GM19467 (cell line): Measurements from ENCODE around the gene CD300LF.
A peak's percentile ranks its signal among the peaks of the same experiment; 100 is the strongest.

ENCODE experiments used
- ATAC-seq: cut with Tn5 transposase; IDR thresholded peaks from one replicate; pipeline ENCODE4 v1.9.1; 2021; ENCODE audit warnings: mild to moderate bottlenecking, moderate library complexity; ENCODE audit not compliant: unreplicated experiment

Gene CD300LF

DNA sequence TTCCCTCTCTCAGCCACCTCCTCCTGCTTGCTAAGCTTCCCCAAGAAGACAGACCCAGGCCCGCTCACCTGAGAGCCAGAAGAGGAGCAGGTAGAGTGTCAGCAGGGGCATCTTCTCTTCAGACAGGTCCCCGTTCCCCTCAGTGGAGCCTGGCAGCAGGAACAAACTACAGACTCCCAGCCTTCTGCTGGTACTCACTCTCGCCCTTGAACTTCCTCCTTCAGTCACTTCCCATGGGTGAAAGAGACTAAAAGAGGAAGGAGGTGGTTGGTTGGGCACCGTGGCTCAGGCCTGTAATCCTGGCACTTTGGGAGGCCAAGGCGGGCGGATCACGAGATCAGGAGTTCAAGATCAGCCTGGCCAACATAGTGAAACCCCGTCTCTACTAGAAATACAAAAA lies at the start of gene CD300LF:
Gene CD300LF (minus strand): TSS at position 168 of the 400 bp plus-strand sequence. CDS start 57 bp downstream, at position 111.
- ATAC-seq = no peak

DNA sequence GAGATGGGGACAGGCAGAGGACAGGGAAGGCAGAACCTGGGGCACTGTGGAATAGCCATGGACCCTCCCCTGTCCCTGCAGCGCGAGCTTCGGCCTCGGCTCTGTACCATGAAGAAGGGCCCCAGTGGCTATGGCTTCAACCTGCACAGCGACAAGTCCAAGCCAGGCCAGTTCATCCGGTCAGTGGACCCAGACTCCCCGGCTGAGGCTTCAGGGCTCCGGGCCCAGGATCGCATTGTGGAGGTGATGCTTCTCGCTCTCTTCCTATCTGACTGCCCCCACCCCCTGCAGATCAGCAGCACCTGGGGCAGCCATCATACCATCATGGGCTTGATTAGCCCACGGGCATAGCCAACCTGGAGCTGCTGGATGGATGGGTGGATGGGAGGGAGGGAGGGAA lies 49.2 kb upstream of the CD300LF start:
- no peak for ATAC-seq

DNA sequence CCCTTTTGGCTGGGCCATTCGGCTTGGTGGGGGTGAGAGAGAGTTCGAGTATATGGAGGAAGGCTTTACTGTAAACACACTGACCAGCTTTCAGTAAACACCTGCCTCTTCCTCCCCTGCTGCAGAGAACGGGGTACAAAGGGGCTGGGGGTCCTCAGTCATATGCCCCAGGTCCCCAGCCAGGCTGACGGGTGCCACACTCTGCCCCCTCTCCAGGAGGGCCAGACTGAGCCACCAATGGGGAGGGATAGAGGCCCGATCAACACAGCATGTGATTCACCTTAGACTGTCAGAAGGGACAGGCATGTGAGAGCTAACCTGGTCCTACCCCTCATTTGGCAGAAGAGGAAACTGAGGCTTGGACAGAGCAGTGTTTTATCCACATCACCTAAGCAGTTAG lies 48.7 kb upstream of the CD300LF start:
- ATAC-seq = no peak

DNA sequence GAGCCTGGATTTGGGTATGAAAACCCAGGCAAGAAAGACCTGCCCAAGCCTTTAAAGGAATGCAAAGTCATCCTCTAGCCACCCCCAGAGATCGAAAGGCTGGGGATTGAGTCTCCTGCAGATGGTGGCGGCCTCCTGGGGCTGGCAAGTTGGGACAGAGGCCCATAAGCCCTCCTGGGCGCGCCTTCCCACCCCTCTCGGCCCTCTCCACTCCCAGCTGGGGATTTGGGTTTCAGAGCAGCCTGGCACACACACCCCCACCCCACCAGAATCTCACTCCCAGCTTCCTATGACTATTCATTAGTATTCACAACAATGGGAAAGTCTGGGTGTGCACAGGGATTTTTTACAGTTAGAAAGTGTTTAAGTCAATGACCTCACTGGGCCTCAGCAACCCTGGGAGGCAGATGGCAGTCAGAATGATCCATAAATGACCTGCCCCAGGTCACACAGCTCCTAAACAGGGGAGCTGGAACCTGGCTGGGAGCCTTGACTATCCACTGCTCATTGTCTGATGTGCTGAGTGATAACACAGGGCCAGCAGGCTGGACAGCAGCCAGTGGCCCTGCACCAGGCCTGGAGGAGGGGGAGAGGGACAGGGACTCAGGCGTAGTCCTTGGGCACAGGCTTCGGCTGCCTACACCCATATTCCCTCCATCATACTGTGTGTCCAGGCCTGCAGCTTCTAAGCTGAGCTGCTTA lies 47.8 kb upstream of the CD300LF start:
- no peak for ATAC-seq

DNA sequence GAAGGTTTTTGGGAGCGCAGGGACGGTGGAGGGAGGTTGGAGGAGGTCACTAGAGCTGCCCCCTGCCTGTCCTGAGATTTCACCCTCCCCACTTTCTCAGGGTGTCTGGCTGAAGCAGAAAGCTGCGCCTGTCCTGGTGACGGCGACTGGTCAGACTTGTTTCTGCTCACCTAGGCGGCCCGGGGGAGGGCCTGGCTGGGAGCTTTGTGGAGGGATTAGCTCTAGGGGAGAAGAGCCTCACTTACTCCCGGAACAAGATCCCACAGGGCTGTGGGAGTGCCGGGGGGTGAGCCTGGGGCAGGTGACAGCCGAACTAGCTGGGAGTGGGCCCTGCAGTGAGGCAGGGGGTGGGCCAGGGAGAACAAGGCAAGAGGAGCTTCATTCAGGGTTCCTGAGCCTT lies 47.2 kb upstream of the CD300LF start:
- ATAC-seq = no peak

DNA sequence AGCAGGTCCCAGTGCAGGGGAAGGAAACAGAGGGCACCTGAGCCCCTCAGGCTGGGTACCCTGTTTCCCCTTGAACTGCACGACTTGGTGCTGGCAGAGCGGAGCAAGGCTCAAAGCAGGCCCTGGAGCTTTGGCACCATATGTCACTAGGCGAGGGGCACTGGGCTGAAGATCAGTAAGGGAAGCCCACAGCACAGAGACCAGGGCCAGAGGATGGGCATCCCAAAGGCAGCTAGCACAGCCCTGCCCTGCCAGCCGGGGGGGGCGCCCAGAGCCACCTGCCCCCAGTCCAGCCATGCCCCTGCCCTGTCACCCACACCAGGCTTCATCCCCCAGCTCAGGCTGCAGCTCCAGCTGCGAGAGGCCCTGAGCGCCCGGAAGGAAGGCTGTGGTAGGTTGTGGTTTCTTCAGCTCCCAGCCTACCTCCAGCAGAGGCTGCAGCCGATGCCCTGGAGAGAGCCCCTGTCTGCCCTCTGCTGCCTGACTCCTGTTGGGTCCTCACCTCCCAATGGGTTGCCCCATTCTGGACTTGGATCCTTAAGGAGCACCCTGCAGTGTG lies 46.6 kb upstream of the CD300LF start:
- peak; percentile 60 for ATAC-seq

DNA sequence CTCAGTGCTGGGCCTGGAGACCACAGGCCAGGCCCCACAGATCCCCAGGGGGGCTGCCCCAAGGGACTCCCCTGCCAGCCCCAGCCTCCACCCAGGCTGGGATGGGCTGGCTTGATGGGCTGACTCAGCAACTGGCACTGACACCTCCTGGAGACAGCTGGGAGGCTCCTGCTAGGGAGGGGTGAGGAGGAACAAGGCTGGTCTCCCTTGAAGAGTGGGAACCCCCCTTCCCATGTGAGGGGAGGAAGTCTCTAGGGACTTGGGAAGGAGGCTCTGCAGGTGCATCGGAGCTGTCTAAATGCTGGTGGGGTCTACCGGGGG lies 46.1 kb upstream of the CD300LF start:
- no peak for ATAC-seq

DNA sequence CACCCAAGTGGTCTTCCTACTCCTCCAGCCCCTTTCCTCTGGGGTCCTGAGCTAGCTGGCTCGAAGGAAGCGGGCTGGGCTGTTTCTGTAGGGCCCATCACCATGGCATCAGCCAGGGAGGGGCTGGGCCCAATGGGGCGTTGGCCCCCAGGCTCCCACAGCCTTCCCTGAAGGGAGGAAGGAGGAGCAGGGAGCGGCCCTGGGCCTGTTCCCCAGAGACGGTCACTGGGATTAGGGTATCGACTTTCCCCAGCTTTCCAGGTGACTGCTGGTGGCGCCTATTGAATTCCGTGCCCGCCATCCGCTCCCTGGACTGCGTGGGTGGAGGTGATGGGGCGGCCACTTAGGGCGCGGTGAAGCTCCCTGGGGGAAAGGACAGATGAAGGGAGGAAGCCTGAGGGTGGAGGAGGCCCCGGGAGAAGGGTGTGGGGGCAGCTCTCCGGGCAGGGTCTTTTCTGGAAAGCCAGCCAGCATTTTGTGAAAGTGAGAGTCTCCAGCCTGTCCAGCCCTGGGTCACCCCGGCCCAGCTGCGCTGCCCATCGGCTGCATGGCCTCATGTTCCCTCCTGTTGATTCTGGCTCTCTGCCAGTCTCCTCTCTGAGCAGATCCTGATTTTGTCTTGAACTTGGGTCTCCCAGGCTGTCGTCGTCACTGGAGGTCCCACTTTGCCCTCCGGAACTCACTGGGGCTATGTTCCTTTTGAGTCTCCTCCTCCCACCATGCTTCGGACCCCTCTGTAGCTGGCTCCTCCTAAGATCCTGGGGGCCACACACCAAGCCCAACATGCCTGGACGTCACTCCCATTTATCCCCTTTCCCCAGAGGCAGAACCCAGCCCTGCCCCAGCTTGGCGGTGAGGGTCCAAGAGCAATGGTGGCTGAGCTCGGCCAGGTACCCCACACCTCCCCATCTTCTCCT lies 45.5 kb upstream of the CD300LF start:
- ATAC-seq = no peak

DNA sequence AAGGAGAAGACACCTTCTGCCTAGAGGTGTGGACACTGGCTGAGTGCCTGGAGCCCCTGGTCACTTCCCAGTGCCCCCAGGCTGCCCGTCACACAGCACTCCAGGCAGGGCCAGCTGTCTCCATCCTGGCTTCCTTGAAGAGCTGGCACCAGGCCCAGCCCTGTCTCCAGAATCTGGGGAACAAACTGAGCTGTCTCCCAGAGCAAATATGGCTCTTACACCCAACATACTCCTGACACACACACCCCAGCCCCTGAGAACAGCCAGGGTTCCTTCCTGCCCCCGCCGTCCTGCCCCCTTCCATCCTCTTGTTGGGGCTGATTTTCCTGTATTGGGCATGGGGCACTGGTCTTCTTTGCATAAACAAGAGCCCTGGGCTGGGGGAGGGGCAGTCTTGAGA lies 44.8 kb upstream of the CD300LF start:
- ATAC-seq = no peak

DNA sequence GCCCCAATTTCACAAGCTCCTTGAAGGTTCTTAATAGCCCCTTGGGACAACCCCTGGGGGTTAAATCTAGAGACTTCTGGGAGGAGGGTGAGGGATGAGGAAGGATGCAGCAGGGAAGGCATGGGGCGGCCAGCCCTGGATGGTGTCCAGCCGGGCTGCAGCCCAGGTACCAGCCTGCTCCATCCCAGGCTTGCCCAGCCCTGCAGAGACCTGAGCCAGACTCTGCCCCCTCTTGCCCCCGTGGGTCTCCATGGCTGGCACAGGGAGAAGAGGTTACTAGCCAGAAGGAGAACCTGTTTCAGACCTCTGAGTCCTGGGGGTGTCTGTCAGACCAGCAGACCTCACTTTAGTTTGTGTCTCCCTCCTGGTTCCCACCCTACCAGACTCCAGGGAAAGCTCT lies 44.2 kb upstream of the CD300LF start:
- no peak for ATAC-seq

DNA sequence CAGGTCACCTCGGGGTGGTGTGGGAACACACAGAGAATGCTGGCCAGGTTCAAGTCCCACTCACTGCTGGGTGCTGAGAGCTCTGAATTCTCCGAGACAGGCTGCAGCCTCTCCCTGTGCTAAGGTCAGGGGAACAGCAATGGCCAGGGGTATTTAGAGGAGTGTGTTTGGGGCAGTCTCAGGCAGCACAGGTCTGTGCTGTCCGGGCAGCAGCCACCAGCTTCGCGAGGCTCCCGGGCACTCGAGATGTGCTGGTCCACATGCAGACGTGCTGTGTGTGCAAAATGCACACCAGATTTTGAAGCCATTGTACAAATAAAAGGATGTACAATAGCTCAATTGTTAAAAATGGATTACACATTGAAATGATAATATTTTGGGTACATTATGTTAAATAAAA lies 42.8 kb upstream of the CD300LF start:
- ATAC-seq = no peak

DNA sequence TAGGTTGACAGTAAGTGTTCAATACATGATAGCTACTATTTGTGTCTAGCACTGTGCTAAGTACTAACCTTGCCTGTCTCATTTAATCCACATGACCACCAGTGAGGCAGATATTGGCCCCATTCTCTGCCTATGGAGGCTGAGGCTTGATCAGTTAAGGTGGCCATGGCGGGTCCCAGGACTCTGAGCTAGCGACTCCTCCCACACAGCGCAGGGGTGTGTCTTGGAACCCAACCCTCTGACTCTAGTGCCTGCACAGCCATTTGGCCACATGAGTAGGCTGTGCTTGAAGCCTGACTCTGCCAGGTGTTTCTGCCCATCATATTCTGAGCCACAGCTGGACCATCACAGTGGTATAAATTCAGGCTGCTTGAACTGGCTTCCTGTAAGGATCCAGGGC lies 42.1 kb upstream of the CD300LF start:
- no peak for ATAC-seq

DNA sequence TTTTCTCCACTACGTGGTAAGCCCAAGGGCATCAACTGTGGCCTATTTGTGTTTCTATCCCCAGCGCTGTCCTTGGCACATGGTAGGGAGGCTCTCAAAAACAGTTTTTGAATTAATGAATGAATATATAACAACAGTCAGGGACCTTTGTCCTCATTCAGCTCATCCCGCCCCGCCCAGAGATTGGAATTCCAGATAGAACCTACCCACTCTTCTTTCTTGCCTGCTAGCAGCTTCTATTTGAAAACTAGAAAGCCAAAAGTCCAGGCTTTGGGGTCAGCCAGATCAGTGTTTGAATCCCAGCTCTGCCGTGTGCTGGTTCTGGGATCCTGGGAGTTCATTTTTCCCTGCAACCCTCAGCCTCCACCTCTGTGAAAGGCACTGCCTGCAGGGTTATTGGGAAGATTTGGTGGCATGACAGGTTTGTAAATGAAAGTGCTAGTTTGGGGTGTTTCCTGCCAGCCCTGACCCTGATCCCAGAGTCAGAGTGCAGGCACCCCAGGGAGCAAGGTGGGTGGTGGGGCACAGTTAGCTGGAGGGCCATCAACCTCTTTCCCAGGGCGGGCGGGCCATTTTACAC lies 40.2 kb upstream of the CD300LF start:
- no peak for ATAC-seq

DNA sequence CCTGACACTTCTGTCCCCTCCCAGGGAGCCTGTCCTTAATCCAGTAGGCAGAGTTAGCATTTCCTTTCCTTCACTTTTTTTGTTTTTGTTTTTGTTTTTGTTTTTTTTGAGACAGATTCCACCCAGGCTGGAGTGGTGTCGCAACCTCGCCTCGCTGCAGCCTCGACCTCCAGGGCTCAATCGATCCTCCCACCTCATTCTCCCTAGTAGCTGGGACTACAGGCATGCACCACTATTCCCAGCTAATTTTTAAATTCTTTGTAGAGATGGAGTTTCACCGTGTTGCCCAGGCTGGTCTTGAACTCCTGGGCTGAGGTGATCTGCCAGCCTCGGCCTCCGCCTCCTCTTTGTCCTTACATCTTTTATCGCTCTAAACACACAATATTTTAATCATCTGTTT lies 39.7 kb upstream of the CD300LF start:
- no peak for ATAC-seq

DNA sequence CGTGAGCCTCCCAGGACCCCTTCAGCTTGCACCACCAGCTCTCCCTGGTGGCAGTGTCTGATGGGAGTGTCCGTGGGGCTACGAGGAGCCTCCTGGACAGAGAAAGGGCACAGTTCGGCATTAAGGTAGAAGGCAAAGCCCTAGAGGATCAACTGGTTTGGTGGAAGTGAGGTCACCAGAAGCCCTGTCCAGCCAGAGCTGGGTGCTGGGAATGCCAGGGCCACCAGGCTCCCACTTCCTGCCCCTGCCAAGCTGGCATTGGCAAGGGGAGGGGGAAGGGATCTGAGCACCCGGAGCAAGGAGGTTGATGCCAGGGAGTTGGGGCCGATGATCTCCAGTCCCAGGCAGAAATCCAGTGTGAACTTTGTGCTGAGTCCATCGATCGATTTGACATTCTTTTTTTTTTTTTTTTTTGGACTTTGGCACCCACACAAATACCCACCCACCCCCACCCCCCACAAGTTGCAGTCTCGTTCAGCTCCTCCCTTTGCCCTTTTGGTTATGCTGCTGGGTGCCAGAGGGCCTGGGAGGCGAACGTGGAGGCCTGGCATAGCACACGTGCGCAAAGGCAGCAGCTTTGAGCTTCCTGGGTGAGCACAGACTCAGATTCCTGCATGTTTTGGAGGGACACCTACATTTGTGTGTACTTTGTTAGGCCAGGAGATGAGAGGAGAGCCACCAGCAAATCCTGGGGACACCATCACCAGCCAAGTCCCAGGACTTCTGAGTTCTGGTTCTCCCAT lies 37.8 kb upstream of the CD300LF start:
- ATAC-seq = no peak

DNA sequence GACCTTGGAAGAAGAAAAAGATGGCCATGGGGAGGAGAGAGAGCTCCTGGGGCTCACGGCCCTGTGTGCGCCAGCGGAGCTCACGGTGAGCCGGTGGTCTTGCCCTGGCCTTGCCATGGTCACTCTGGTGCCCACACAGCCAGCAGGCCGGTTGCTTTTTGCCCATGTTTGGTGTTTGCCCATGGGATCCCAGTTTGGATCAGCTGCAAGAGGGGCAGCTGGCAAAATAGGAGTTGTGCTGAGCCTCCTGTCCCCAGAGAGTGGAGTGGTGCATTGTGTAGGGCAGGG lies 37.3 kb upstream of the CD300LF start:
- no peak for ATAC-seq

DNA sequence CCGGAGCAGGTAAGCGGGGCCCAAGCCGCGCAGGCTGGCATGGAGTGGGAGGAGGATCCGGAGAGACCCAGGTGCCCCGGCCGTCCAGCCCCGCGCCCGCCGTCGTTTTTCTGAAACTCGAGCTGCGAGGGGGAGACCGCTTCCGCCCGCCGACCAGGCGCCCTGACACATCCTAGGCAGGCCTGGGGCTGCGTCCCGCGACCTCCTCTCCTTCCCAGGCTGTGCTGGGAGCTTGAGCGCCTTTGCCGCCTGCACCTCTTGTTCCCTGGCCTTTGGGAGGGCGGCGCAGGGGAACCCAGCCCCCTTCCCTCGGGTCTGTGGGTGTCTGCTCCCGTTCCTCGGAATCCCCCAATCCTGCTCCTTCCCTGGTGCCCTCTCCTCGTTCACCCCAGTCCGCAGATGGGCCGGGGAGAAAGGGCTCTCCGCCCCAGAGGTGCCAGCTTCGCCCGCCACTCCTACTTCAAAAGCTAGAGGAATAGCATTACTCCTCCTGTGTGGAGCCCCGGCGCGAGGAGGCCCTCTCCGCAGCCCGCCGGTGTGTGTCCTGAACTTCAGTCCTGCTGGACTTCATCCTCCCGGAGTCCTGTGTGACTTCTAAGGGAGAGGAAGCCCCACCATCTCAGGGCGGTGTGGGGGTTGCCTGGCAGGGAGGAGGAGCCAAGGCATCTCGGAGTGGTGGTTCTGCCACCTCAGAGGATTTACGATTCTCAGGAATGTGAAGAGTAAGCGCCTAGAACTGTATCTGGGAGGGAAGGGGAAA lies 36.7 kb upstream of the CD300LF start:
- ATAC-seq = peak; percentile 5

DNA sequence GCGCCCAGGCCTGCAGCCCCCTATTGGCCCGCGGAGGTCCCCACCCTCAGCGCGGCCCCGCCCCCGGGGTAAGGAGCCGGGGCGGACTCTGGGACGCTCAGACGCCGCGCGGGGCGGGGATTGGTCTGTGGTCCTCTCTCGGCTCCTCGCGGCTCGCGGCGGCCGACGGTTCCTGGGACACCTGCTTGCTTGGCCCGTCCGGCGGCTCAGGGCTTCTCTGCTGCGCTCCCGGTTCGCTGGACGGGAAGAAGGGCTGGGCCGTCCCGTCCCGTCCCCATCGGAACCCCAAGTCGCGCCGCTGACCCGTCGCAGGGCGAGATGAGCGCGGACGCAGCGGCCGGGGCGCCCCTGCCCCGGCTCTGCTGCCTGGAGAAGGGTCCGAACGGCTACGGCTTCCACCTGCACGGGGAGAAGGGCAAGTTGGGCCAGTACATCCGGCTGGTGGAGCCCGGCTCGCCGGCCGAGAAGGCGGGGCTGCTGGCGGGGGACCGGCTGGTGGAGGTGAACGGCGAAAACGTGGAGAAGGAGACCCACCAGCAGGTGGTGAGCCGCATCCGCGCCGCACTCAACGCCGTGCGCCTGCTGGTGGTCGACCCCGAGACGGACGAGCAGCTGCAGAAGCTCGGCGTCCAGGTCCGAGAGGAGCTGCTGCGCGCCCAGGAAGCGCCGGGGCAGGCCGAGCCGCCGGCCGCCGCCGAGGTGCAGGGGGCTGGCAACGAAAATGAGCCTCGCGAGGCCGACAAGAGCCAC lies 36.0 kb upstream of the CD300LF start, which contains the start of gene NHERF1:
Gene NHERF1 (plus strand): TSS at position 100 of the 750 bp plus-strand sequence. CDS start 219 bp downstream, at position 319.
- ATAC-seq = peak; percentile 82

DNA sequence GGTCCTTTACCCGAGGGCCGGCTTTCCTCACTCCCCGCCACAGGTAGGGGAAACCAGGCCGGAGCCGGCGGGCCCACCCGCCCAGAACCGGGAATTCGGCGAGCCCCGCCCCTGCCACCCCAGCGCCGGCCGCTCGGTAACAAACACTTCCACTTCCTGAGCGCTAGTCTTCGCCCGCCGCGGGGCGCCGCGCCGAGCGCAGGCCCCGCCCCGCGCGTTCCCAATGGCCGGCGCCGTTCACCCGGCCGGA lies 35.5 kb upstream of the CD300LF start:
- ATAC-seq = no peak

DNA sequence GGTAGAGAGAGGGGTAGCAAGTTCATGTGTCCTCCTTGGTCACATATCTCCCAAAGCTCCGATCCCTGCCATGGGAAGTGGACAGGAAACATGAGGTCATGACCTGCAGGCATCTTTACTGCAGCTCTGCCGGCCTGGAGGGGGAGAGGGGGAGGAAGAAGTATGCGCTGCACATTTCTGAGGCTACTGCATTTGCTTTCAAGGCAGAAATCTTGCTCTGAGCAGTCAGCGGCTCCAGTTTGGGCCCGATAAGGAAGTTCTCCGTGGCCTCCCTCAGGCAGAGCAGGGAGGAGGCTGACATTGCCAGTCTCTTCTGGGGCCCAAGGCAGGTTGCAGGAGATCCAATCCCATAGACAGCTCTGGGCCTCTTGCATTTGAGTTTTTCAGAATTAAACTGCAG lies 34.2 kb upstream of the CD300LF start:
- no peak for ATAC-seq
